ENCODE results near the gene RPL37.

DNA sequence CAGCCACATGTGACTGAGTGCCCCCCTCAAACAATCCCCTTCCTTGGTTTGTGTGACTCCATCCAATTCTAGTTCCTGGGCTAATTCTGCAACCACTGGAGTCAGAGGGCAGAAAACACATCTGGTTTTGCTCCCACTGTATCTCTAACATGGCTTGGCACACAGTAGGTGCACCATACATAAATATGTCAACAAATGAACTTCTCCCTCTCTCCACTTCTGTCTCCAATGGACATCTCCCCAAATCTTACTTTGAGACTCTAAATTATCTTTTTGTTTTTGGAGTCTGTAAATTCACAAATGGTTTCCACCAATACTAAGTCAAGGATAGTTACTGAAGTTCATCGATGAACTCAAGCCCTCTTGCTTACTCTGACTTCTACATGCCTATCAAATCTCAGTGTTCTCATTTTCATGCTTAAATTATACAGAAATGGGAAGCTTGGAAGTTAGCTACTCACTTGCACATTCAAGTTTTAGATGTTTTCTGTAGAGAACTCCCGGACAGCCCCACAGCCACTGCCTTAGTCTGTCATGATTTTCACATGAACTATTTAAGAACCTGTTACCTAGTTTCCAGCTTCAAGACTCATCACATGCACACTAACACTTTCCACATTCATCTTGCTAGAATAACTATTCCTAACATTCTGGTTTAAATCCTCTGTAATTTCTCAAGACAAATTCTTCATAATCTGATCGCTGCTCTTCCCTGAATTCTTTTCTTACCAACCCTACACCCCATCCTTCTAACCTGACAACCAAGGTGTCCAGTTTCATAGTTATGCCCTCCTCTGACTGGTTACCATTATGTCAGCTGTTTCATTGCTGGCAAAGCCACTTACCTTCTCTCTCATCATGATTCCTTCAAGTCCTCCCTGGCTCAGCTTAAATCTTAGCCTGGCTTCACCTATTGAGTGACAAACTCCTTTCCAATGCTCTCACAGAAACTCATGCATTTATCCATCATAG, 6.0 kb downstream of the RPL37 start:
- TF ChIP-seq, protein P1, sequence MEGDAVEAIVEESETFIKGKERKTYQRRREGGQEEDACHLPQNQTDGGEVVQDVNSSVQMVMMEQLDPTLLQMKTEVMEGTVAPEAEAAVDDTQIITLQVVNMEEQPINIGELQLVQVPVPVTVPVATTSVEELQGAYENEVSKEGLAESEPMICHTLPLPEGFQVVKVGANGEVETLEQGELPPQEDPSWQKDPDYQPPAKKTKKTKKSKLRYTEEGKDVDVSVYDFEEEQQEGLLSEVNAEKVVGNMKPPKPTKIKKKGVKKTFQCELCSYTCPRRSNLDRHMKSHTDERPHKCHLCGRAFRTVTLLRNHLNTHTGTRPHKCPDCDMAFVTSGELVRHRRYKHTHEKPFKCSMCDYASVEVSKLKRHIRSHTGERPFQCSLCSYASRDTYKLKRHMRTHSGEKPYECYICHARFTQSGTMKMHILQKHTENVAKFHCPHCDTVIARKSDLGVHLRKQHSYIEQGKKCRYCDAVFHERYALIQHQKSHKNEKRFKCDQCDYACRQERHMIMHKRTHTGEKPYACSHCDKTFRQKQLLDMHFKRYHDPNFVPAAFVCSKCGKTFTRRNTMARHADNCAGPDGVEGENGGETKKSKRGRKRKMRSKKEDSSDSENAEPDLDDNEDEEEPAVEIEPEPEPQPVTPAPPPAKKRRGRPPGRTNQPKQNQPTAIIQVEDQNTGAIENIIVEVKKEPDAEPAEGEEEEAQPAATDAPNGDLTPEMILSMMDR (IDR thresholded peaks at IDR 0.05), result no peak
- TF ChIP-seq ZFX (IDR thresholded peaks at IDR 0.05; ENCODE audit: borderline replicate concordance), result no peak
